Stimulated activated CD8-positive, alpha-beta memory T cell treated with anti-CD3 and anti-CD28 coated beads, Interleukin-4, amount 100 ng/mL, for 1 hour (primary cell): ENCODE measurements around the gene PBX1.

Experiments
- DNase-seq, 2 donors: peaks; one replicate each; pipeline ENCODE4 v3.0.0-alpha.2; 2020; ENCODE audit warnings: low read depth in 2 of 2, low spot score in 1 of 2

PBX1 gene

DNA sequence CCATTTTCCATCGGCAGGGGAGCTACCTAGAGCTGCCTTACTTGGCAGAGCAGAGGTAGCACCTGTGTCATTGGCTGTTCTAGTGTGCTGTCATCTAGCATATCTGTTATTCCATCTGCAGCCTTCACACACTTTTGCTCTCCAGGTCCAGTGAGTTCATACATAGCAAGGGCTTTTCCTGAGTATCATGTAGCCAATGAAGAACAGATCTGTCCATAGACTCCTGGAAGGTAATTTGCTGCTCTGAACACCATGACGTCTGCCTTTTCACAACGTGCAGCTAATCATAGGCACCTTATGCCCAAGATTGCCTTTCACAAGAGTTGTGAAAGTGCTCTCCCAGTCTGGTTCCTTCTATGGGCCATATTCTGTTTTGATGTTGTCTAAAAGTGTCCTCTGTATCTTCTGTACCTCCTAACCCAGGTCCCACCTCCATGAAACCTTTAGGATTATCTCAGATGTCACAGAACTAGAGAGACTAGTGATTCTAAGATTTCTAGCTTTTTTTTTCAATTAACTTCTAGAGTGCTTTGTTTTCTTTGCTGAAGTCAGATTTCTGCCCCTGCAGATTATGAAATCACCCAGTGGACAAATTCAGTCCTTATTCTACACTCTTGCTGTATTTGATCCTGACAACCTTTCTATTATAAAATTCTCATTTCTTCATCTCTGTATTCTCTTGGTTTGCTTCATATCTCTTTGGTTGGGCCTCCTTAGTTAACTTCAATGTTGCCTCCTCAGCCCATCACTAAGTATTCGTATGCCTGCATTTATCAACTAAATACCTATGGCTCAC lies 134.8 kb downstream of the PBX1 start:
- DNase-seq, result no peak

DNA sequence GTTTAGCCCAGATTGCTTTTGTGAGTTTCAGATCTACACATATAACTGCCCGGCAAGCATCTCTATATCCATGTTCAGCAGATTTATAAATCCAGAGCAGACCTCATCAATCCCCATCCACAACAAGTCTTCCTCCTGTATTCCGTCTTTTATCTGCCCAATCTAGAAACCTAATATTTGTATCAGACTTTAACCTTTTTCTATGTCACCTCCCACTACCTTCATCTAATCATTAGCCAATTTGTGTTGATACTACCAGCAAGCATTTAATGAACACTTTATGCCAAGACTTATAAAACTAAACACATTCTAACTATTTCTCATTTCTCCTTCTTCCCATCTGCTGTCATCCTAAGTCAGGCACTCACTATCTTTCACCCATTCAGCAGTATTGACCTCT lies 135.5 kb downstream of the PBX1 start:
- no peak for DNase-seq

DNA sequence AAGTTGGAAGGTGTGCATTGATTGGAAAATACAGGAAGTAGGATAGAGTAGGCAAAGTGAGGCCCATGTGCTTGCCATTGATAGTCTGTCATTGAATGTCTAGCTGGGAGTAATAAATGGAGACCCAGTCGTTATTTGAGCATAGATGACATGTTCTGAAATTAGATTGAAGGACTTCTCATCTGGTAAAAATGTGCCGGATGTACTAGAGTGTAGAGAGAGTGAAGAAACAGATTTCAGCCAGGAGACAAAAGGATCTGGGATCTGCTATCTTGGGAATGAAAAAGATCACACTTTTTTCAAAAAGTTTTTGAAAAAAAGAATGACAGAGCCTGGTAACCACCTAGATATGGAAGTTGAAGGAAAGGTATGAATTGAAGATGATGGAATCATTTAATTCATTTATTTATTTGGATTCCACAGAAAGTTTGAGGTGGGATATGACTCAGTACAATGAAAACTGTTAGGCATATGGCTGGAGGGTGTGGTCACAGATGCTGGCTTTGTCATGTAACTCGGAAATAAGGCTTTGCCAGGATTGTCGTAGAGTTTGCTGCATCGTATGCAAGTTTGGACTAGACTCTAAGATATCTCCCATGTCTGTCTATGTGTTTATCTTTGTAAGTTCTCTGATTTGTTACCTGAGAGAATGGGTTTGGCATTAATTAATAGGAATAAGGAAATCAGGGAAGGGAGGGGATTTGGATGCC lies 137.1 kb downstream of the PBX1 start:
- no peak for DNase-seq

DNA sequence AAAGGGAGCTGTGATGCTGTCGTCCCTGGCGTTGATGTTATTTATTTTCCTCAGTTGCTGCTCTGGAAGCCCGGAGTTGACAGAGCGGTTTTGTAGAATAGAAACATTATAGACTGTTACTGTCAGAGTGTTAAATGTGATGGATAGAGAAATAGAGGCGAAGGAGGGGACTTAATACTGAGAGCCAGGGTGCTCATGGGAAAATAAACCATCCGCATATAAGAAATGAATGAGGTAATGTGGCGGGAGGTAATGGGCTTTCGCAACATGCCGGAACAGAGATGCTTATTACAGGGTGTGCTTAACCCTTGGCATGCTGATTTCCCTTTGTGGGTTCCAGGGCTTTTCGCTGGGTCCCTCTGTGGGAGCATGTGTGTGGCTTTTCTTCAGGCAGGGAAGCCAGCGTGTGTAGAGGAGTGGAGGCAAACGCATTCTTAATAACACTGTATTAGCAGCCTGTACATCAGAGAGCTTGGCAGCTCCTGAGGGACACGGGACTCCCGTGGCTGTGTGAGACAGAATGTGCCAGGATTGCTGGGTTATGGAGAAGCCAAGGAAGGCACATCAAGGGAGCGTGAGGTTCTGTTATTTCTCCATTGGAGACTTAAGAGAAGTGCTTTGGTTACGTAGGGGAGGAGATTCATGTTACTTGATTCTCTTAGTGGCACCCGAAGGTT lies 141.0 kb downstream of the PBX1 start:
- DNase-seq, result no peak

DNA sequence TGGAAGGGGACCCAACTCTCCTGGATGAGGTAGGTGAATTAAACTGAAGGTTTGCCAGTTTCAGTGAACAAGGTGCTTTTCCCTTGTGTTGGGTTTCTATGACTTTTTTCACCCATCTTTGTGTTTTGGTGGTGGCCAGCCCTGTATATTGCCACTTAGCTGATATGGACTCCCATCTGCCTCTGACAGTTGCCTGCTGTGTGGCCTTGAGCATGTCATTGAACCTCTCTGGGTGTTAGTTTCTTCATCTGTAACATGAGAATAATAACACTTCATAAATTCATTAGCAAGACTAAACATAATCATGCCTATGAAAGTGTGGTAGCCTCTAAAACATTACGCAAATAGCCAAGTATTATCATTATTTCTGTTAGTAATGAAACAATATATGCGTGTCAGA lies 141.7 kb downstream of the PBX1 start:
- DNase-seq, result no peak

DNA sequence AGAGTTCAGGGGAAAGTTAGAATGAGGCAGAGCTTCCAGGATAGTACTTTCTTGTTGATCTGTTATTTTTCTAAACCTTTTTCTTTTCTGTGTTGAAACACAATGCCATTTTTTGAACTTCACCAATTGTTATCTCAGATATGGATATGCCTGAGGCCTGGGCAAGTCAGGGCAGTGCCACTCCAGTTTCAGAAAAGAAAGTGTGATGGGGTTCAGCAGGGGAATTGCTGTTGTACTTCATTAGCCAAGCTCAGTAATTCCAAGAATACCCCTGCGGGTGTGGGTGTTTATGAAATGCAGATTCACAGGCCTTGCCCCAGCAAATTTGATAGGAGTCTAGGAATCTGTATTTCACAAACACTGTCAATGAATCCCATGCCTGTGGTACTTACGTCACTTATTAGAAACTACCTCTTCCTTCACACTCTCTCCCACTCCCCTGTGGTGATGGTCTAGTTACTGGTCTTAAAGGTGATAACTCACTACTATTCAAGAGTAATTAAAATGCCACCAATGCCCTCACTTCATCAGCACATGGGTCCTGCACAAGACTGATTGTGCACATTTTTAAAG lies 142.3 kb downstream of the PBX1 start:
- no peak for DNase-seq

DNA sequence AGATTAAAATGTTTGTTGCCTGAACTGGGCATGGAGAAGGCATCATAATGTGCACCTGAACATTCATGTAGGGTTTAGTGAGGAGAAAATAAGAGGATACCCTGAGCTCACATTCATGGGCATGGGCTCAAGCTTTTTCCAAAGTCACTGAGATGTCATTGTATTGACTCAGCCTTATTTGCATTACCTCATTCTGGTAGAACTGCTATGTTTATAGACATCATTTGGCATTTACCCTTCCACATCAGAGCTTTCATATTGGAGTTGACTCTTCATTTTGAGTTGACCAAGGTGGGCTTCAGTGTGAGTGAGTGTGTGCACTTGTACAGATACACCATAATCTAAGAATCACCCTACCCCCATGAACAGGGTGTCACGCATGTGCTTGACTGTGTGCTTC lies 143.2 kb downstream of the PBX1 start:
- DNase-seq, result no peak

DNA sequence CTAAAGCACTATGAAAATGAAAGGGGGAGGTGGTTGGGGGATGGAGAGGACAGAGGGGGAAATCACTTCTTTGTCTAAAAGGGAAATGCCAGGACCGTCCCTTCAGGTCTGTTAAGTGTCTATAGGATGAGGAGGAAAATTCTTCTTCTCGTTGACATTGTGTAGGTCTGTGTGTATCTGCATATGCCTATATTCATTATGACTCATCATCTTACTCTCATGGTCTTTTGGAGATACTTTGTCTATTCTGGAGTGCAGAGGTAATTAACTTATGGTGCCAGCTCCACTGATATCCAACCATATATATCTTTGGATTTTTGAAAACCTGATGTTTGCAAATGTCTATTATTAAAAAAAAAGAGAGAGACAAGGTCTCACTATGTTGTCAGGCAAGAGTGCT lies 143.7 kb downstream of the PBX1 start:
- no peak for DNase-seq

DNA sequence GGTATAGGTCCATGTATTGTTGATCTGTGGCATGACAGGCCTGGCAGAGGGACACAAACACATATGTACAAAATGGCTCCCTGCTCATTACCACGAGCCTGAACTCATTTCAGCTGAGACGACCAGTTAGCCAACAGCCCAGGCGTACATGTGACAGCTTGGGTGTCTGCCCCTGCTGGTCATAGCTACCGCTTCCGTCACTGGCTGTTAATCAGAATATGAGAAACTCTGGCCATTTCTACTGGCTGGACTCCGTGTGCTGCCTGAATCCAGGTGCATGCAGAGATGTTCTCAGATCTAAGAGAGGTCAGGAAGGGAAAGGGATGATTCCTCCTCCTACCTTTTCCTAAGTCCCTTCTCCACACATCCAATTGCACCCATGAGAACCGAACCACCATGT lies 144.5 kb downstream of the PBX1 start:
- DNase-seq, result no peak

DNA sequence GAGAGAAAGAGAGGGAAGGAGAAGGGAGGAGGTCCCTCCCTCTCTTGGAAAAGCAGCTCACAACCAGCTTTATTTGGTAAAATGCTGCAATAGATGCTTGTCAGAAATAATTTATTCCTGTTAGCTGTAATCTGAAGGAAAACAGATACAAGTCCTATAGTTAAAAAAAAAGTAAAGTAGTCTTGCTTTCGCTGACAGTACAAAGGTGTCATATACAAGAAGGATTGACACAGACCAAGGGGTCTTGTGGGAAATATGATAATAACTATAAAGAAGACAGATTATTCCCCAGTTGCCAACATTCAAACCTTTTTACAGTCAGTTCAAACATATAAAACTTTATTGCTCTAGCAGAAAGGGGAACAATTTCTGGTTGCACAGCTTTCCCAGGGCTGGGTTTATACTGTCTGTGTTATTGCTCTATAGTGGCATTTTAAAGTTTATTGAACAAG lies 145.0 kb downstream of the PBX1 start:
- DNase-seq, result no peak

DNA sequence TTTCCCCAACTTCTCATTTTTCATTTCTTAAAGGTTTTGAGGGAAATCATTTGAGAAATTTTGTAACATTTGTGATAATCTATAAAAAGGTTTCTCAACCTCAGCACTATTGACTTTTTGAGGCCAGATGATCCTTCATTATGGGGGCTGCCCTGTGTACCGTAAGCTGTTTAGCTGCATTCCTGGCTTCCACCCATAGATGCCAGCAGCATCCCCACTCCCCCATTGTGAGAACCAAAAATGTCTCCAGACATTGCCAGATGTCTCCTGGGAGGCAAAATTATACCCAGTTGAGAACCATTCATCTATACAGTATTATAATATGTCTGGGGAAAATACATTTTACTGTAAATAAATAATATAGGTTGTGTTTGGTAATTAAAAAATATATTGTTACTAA lies 146.0 kb downstream of the PBX1 start:
- DNase-seq, result no peak

DNA sequence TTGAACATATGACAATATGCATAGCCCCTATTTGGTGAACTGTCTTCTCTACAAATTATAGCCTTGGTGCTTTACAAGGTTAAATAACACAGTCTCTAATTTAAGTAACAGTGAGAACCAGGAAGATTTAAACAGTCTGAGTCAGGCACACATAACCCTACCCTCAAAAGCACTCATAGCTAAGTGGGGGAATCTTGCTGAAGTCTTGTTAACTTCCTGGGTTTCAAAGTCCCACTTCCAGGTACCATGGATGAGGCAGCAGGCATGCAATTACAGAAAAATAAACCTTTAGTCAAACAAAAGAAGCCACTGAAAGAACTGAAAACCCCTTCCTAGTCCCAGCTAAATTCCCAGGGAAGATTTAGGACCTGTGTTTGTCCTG lies 147.6 kb downstream of the PBX1 start:
- no peak for DNase-seq

DNA sequence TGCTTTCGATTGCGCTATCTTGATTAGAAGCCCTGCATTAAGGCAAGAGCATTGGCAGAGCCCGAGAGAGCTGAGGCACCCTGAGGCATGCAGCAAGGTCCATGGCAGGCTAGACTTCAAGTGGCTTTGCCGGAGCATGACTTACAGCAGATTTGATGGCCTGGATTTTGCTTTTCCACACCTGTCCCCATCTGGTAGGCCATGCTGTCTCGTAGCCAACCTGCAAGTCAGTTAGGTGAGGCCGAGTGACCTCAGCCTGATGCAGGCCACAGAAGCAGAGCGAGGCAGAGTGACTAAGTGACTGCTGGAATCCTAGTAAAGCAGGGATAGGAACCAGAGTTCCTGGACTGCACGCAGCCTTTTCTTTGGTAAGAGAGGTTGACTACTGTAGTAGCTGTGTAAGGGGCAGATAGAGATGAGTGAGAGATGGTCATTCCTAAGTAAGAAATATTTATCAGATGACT lies 148.9 kb downstream of the PBX1 start:
- no peak for DNase-seq

DNA sequence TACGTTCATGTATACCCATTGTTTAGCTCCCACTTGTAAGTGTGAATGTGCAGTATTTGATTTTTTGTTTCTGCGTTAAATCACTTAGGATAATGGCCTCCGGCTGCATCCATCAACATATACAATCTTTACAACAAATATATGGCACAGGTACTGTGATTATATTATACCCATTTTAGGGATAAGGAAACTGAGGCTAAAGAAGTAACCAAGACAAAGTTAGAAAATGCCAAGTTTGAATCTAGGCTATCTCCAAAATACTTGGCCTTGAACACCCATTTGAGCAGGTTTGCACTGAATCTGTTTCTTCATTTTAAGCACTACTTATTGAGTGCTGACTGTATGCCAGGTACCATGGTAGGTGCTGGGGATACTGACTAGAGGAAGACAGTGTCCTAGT lies 149.6 kb downstream of the PBX1 start:
- DNase-seq, result no peak

DNA sequence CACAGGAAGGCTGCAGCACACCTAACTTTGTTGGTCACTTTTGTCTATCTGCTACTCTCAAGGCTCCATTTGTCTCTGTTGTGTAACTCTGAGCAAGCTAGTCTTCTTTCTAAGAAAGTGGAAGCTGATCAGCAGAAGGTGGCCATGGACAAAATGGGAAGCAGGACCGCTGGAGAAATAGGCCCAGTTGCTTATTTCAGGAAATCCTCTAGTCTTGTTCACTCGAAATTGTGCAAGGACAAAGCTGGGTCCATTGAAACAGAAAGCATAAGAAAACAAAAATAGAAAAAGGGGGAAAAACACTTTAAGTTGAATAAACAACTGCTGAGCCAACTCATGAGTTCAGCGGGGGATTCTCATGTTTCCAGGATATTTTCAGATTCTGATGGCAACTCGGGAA lies 150.1 kb downstream of the PBX1 start:
- no peak for DNase-seq

DNA sequence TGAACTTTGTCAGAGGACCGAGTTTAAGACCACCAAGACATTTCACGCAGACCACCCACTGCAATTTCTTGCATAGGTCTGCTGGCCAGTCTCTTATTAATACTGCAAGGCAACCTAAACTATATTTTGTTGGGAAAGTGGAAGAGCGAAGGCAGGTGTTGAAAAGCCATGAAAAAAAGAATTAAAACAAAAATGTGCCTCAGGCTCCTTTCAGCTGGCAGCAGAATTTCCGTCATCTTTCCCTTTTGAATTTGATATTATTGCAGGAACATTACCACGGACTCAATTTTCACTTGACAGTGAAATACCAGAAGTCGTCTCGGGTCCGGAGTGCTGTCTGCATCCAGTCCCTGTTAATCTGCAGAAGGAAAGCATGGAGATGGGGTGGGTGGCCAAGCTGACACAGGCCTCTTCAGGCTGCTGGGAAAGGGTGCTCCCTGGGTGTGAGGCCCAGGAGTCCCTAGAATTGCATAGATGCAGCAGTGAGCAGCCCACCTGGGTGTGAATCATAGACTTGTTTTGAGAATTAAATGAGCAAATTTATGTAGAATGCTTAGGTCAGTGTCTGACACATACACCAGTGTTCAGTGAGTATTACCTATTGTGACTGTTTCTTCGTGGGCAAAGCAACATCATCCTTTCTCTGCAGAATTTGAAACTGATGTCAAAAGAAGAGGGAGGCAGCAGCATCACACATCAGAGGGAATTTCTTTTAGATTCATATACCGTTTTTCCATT lies 150.7 kb downstream of the PBX1 start:
- DNase-seq, result no peak

DNA sequence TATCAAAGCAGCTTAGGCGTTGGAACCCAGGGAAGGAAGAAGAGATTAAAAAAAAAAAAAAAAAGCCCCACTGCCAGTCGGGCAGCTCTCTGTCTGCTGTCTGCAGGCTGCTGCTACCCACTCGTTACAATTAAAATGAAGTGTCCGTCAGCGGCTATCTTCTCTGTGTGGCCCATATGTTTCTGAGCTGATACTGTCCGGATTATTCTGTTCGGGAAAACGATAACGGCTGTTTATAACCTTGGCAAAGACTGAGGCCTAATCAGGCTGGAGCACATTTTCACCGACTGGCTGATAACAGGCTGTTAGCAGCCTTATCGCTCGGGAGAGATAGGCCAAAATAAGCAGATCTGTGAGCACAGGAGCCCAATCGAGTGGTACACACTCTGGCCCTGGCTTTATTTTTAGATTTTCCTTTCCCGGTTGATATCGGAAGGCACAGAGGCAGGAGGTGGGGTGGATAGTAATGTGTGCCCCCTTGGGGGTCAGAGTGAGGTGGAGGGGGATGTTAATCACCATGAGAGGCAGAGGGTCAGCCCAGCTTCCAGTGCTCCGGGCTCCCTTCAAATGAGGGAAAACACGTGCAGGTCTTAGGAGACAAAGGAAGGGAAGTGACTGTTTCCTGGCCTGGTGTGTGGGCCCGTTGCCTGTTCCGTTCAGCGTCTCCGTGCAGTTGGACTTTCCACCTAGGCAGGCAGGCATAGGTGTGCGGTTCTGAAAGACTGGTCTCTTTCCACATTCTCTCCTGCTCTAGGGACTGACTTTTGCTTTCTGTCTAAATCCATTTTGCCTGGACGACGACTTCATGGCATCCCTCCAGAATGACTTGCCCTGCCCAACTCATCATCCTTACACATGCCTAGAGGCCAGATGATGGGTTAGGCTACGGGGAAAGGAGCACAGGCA lies 153.4 kb downstream of the PBX1 start:
- no peak for DNase-seq

DNA sequence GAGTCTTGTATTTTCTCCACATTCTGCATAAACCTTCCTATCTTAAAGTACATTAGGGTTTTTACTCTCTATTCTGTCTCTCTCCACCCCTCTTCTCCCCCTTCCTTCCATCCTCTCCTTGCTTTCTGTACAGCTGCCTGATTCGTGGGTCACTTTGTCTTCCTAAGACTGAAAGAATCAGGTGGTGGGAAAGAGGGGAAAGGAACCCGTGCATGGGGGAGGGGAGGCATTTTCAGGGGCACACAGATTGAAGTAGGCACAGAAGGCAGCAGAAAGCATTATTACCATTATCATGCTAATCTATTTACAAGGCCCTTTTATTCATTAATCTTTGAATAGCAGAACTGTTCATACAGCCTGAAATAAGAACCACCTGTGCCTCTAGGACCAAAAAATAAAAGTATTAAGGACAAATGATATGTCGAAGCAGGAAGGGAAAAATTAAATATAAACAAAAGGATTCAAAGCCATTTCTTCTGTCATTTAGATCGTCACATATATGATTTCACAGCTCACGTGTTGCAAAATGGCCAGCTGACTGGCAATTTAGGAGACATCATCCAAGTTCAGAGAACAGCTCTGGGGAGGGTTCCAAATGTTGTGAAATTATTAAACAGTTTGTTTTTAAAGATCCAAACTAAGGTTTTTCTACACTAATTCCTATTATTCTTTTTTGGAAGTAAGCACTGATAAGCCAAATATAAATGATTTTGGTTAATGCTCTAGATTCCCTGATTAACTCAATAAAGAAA lies 154.6 kb downstream of the PBX1 start:
- DNase-seq, result no peak

DNA sequence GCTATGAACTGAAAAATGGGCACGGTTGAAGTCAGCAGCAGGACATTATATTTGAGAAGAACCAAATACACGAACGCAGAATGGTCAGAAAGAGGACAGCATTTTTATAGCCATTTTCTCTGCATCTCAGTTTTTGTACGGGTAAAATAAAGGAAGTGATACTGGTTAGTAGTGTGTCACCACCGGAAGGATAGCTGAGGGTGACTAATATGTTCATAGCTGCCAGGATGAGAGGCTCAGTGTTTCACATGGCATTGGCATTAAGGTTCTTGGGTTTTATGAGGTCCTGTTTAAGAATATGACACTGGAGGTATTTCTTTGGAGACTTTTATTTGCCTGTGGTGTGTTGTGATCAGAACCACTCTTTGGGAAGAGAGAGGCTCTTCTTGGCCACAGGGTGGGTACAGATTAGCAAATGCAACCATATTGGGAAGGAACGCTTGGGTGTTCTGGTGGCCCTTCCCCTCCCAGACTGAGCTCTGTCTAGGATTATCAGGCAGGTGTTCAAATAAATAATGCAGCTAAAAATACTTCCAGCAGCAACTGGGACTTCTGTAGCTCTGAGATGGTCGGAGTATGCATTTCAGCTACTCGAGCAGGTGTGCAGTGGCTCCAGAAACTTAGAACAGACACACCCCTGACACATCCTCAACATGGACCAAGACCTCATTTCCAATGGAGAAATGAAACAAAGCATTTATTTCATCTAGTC lies 158.2 kb downstream of the PBX1 start:
- no peak for DNase-seq
